HG02884 (cell line): ENCODE data around the gene TMEM184A.
"Not testable (repeated sequence)": the region's sequence is repeated elsewhere in the genome, so short reads cannot be mapped to it uniquely, and the experiment has no call there.

Source experiments
- ATAC-seq: cut with Tn5 transposase; IDR thresholded peaks from one replicate; pipeline ENCODE4 v1.9.1; 2021; ENCODE audit warnings: mild to moderate bottlenecking, moderate library complexity; ENCODE audit not compliant: unreplicated experiment

TMEM184A gene

GRCh38 chr7:1529383-1530116, 26.5 kb downstream of the TMEM184A start:
- ATAC-seq, result no peak

GRCh38 chr7:1526271-1526754, 29.7 kb downstream of the TMEM184A start:
- no peak for ATAC-seq

- ATAC-seq, result no peak
These were observed 30.6 kb downstream of the TMEM184A start for GRCh38 chr7:1525409-1525808.

- ATAC-seq, result no peak
These were observed 32.2 kb downstream of the TMEM184A start for GRCh38 chr7:1523844-1524243.

GRCh38 chr7:1523208-1523607, 32.8 kb downstream of the TMEM184A start:
- no peak for ATAC-seq

- no peak for ATAC-seq
These were observed 34.5 kb downstream of the TMEM184A start for GRCh38 chr7:1521456-1521855.

GRCh38 chr7:1520539-1521234, 35.3 kb downstream of the TMEM184A start:
- ATAC-seq, result no peak

GRCh38 chr7:1519322-1519922, 36.6 kb downstream of the TMEM184A start:
- ATAC-seq, result not testable (repeated sequence)

GRCh38 chr7:1516586-1517251, 39.3 kb downstream of the TMEM184A start:
- ATAC-seq, result no peak

- not testable (repeated sequence) for ATAC-seq
These were observed 40.5 kb downstream of the TMEM184A start for GRCh38 chr7:1515509-1515967.

- ATAC-seq, result no peak
These were observed 41.0 kb downstream of the TMEM184A start for GRCh38 chr7:1514995-1515401.

GRCh38 chr7:1514407-1514806, 41.6 kb downstream of the TMEM184A start:
- ATAC-seq, result no peak

- no peak for ATAC-seq
These were observed 42.3 kb downstream of the TMEM184A start for GRCh38 chr7:1513657-1514095.

GRCh38 chr7:1512781-1513656, 43.0 kb downstream of the TMEM184A start:
- no peak for ATAC-seq

GRCh38 chr7:1511444-1512422, 44.3 kb downstream of the TMEM184A start:
- no peak for ATAC-seq

GRCh38 chr7:1510780-1511154, 45.2 kb downstream of the TMEM184A start:
- ATAC-seq, result no peak

GRCh38 chr7:1509226-1509625, 46.8 kb downstream of the TMEM184A start:
- ATAC-seq, result no peak

- no peak for ATAC-seq
These were observed 47.7 kb downstream of the TMEM184A start for GRCh38 chr7:1508277-1508758.
